GM21515 (cell line): Measurements from ENCODE around the gene FOXP3.
"Not testable (repeated sequence)": the region's sequence is repeated elsewhere in the genome, so short reads cannot be mapped to it uniquely, and the experiment has no call there.

Experiments used
- ATAC-seq: cut with Tn5 transposase; IDR thresholded peaks from one replicate; pipeline ENCODE4 v1.9.1; 2021; ENCODE audit not compliant: unreplicated experiment

Gene FOXP3, protein sequence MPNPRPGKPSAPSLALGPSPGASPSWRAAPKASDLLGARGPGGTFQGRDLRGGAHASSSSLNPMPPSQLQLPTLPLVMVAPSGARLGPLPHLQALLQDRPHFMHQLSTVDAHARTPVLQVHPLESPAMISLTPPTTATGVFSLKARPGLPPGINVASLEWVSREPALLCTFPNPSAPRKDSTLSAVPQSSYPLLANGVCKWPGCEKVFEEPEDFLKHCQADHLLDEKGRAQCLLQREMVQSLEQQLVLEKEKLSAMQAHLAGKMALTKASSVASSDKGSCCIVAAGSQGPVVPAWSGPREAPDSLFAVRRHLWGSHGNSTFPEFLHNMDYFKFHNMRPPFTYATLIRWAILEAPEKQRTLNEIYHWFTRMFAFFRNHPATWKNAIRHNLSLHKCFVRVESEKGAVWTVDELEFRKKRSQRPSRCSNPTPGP

DNA sequence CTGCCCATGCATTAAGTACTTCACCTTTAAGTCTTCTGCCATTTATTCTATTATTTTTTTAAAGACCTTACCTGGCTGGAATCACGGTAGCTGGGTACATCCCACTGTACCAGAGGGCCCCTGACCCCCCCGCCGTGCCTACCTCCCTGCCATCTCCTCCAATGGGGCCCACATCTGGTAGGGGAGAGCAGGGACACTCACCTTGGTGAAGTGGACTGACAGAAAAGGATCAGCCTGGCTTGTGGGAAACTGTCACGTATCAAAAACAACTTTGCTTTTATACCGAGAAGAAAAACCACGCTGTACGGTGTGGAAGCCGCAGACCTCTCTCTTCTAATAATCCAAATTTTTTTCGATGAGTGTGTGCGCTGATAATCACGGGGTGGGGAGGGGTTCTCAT lies at the start of gene FOXP3:
Gene FOXP3, minus strand, starts transcription at position 251 of the 400 bp plus-strand sequence. CDS start 6,205 bp downstream, outside the sequence.
- no peak for ATAC-seq

DNA sequence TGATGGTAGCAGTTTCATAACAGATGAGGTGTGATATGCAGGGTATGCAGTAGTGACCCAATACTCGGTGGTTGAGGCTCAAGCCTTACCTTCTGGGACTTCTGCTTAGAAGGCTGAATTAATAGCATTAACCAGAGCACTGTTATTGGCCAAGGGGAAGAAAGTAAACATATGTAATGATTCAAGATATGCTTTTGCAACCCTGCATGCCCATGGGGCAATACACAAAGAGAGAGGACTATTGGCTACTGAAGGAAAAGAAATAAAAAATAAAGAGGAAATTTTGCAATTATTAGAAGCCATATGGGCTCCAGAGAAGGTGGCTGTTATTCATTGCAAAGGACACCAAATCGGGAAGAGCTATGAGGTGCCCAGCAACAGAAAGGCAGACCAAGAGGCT lies 47.7 kb upstream of the FOXP3 start:
- ATAC-seq: no peak

DNA sequence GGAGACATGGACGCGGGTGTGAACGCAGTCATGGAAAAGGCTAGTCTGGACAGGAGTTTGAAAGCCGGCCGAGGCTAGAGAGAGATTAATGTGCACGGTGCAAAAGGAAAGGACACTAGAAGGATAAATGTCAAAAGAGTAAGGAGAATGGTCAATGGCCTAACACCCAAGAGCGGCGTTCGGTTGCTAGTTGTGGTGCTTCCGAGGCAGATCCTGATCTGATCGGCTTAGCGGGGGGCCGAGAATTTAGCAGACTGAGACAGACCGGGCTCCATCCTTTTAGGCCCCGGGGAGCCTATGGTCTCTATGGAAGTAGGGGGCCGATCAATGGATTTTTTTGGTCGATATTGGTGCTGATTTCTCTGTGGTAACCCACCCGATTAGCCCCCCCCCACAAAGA lies 45.9 kb upstream of the FOXP3 start:
- no peak for ATAC-seq

DNA sequence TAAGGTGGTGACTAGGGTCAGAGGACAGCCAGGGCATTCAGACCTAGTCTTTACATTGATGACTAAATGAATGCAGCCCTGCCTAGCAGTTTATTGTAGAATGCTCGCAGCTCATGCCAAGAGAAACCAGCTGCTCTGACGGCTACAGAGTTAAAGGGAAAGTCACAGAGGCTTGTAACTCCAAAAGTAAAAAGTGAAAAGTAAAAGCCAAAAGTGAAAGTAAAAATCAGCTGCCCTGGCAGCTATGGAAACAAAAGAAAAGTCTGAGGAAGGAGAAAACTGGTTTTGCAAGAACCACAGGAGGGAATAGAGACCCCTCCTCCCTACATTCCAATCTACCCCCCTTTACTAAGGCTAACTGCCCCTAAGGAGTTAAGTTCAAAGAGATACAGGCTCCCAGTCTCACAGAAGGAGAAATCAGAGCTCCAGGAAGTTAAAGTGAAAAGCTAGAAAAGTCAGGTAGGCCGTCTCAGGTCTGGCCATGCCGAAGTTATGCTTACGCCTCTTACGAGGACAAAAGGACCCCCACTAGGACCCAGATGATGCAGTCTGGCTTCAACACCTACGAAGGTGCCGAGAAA lies 45.0 kb upstream of the FOXP3 start:
- ATAC-seq: no peak

DNA sequence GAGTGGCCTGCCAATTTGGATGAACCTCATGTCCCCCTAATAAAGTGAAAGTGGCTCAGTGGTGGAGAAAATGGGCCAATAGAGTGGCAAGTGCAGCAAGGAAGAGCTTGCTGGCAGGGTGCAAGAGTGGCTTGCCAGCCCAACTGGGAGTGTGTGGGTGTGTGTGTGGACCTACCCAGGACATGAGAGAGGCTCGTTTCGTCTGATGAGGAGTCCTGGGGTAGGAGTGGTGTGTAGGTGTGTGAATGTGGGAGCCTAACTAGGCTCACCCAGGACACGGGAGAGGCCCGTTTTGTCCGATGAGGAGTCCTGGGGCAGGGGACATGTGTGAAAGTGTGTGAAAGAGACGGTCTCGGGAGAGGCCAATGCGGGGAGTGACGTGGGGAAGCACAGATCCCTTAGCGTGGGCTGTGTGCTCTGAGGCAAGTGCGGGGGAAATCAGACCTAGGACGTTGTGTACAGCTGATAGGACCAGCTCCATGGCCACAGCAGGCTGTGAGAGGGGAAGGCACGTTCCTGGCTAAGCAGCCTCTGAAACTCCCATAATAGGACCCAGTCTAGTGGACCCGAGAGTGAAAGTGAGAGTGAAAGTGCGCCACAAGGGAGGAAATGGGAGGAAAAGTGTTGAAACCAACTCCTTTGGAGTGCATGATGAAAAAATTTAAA lies 44.2 kb upstream of the FOXP3 start:
- no peak for ATAC-seq

DNA sequence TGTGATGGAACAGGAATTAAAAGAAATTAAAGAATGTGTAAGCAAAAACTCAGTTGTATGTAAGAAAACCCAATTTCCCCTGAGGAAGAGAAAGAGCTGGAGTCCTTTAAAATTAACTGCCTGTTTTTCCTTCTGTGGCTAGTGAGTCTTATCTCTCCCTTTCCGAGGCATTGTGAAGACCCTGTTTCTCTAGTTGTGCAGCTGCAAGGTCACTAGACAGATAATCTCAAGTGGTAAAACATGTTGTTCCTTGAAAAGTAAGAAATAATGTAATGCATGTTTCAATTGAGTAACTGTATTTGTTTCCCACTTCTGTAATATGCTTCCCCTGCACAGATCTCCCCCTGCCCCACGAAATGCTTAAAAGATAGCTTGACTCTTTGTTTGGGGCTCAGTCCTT lies 43.3 kb upstream of the FOXP3 start:
- not testable (repeated sequence) for ATAC-seq

DNA sequence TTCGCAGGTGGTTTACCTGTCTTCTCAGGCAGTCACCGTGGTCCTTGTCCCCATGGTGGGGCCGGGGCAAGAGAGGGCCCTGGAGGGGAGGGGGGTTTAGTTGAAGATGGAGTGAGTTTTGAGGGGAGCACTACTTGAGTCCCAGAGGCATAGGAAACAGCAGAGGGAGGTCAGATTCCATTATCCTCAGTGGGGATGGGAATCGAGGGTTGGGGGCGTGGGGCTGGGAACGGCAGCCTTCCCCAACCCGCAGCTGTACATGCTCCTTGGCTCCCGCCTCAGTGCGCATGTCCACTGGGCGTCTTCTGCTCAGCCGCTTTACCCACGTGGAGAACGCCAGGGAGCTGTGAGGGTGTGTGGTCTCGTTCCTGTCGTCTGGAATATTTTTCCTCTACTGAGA lies 38.8 kb upstream of the FOXP3 start, which contains the start of gene GAGE10:
Gene GAGE10, plus strand, starts transcription at position 301 of the 400 bp plus-strand sequence. CDS start 1,214 bp downstream, outside the sequence.
- no peak for ATAC-seq

DNA sequence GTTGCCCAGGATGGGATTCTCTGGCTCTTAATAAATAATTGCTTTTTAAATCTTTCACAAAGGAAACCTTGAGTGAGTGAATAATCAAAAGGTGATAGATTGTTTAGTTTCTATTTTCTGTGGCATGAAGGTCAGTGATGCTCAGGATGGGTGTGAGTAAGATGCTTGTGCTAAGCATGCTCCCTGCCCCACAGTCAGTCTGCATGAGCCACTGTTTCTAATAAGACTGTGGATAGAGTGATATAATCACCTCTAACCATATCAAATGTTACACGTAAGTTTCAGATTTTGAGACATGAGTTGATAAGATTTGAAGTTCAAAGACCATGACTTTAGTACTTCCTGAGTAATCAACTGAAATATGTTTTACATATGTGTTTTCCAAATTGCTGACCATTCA lies 36.2 kb upstream of the FOXP3 start:
- ATAC-seq: no peak

DNA sequence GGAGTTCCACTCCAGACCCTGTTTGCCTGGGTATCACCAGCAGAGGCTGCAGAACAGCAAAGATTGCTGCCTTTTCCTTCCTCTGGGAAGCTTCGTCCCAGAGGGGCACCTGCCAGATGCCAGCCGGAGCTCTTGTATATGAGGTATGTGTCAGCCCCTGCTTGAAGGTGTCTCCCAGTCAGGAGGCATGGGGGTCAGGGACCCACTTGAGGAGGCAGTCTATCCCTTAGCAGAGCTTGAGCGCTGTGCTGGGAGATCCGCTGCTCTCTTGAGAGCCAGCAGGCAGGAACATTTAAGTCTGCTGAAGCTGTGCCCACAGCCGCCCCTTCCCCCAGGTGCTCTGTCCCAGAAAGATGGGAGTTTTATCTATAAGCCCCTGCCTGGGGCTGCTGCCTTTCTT lies 34.8 kb upstream of the FOXP3 start:
- not testable (repeated sequence) for ATAC-seq

DNA sequence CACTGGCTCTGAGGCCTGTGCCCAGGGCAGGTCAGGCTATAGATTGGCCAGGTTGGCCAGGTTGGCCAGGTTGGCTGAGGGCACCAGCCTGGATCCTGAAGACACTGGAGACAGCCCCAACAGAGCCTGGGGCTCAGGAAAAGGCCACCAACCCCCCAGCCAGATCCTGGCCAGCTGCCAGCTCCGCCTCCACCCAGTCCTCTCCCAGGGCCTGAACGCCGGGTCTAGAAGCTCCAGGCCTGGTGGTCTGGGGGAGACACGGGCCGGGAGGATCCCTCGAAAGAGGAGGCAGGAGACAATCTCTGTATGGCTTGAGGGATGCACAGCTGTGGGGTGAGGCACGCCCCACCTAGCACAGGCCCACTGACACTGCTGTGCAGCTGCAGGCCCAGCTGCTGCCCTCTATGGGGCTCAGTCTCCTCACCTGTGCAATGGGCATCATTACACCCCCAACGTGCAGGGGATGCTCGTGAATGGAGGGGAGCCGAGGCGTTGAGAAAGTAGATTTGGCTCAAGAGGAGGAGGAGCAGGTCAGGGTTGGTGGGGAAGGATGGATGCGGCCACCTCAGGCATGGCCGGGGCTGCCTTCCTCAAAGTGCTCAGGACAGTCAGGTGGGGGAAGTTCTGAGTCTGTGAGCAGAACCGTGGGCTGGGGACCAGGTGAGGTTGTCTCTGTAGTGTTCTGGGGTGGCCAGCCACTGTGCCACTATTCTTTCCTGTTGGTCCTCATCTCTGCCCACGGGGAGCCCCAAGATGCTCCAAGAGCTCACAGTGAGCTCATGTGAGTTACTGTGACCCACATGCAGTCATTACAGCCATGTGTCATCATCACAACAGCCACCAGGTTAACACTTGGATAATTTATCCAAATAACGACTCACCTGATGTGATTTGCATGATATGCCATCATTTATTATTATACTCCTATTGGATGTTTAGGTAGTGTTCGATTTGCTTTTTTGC lies 28.2 kb upstream of the FOXP3 start:
- no peak for ATAC-seq

DNA sequence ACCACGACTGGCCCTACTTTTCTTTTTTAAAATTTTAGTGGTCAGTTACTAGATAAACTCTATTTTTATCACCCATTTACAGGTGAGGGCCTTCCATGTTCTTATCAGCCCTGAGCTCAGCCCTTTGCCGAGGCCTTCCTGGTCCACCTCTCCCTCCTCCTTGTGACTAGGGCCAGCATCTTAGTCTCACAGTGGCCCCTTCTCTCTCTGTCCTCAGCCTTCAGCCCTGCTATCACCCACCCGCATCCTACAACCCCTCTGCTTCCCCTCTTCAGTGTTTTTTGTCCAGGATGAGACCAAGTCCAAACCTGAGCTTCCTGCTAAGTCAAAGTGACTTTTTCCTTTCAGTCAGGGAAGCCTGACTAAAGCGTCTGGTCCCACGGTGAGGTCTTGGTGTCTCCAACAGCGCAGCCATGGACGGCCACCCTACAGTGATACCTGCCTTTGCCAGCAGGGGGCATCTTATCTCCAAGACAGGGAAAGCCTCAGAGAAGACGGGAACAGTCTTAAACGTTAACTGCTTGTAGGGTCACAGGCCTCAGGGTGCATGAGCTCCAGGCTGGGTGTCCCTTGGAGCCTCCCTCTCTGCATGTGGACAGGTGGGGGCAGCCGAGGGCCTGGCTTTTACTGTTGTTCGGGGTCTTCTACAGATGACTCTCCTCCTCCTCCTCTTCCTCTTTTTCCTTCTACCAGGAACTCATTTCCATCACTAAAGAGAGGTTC lies 27.3 kb upstream of the FOXP3 start:
- peak; percentile 55 for ATAC-seq

DNA sequence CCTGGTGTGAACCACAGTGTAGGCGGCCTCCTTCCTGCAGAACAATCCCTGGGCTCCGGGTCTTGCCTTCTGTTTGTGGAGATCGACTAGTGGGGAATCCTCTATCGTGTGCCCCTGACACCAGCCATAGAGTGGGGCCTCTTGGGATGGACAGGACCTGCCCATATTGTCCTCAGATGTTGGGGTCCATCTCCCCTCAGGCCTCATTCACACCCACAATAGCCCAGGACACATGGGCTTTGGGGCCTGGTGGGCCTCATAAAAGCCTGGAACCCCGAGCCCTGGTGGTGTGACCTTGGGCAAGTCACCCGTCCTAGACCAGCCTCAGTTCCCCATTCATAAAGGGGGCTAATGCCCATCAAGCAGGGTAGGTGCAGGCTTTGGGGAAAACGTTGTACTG lies 25.7 kb upstream of the FOXP3 start:
- no peak for ATAC-seq

DNA sequence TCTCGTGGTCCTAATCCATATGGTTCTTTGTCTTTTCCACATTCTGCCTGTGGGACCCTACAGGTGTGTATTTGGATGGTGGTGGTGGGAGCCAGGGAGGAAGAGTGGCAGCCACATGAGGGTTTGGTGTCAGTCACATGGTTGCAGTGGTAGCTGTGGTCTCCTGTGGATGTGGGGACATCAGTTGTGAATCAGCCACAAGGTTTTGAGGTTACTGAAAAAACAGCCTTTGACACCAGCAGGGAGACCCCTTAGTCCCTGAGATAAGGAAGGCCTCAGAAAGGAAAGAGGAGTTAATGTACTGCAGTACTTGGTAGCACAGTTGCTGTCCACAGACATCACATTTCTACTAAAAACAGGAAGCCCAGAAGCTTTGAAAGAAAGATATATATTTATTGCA lies 23.2 kb upstream of the FOXP3 start:
- no peak for ATAC-seq

DNA sequence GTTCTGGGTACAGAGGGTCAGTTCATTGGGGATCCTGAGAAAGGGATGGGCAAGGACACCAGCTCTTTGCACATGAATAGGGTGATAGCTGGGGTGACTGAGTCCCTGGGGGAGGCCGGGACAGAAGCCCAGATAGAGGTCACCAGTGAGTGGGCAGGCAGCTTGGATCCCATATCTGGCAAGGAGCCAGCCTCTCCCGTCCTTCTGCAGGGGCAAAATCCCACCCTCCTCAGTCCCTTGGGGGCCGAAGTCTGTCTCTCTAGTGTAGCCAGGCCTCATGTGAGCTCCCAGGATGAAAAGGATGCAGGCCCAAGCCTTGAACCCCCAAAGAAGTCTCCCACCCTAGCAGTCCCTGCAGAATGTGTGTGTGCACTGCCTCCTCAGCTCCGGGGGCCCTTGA lies 22.1 kb upstream of the FOXP3 start:
- no peak for ATAC-seq

DNA sequence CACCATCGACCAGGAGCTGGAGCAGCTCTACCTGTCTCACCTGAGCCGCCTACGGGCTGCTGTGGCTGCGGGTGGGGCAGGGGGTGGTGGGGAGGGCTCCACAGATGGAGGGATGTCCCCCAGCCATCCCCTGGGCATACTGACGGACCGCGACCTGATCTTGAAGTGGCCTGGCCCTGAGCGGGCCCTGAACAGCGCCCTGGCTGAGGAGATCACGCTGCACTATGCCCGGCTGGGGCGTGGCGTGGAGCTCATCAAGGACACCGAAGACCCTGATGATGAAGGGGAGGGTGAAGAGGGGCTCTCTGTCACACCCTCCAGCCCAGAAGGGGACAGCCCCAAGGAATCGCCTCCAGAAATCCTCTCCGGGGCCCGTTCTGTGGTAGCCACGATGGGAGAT lies 21.6 kb upstream of the FOXP3 start:
- no peak for ATAC-seq

DNA sequence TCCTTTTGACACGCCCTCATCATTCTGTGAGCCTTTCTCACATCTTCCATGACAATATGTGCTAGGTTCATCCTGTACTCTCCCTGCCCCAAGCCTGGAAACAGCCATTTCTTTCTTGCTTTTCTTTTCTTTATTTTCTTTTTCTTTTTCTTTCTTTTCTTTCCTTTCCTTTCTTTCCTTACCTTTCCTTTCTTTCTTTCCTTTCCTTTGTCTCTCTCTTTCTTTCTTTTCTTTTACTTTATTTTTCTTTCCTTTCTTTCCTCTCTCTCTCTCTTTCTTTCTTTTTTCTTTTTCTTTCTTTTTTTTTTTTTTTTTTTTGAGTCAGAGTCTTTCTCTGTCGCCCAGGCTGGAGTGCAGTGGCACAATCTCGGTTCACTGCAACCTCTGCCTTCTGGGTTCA lies 19.7 kb upstream of the FOXP3 start:
- ATAC-seq: no peak

DNA sequence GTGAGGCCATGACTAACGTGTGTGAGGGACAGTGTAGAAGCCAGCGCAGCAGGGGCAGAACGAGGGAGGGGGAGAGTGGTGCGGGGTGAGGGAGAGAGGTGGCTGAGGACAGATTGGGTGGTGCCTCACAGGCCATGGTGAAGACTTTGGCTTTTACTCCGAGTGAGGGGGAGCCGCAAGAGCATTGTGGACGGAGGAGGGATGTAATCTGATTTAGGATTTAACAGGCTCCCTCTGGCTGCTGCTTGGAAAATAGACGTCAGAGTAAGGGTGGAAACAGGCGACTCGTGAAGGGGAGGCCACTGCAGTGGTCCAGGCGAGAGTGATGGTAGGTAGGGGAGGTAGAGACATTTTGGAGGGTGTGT lies 18.1 kb upstream of the FOXP3 start:
- ATAC-seq: no peak

DNA sequence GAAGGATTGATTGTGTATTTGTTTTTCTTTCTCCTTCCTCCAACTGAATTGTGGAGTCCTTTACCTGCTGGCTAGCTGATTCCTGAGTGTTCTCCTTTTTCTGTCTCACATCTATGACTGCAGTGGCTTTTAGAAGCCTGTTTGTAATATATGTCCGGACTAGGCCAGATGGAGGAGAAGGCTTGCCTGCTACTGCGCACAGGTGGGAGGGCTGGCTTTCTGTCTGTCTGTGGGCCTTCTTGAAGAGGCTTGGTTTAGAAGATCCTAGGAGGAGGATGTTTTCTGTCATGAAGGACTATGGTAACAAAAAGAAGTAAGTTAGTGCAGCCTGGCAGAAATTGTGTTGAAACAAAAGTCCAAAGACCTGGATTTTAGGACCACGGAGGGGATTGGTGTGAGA lies 13.6 kb upstream of the FOXP3 start:
- no peak for ATAC-seq

DNA sequence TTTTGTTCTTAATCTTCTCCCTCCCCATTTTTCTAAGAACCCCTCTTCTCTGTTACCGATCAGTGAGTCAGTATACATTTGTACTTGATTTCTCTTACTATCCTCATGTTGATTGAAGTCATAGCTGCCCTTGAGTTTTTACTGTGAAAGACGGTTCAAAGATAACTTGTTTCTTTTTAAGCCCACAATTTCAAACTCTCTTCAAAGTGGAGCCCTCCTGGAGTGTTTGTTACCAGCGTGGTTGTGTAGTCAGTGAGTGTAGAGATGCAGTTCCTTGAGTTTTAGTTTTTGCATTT lies 13.0 kb upstream of the FOXP3 start:
- no peak for ATAC-seq

DNA sequence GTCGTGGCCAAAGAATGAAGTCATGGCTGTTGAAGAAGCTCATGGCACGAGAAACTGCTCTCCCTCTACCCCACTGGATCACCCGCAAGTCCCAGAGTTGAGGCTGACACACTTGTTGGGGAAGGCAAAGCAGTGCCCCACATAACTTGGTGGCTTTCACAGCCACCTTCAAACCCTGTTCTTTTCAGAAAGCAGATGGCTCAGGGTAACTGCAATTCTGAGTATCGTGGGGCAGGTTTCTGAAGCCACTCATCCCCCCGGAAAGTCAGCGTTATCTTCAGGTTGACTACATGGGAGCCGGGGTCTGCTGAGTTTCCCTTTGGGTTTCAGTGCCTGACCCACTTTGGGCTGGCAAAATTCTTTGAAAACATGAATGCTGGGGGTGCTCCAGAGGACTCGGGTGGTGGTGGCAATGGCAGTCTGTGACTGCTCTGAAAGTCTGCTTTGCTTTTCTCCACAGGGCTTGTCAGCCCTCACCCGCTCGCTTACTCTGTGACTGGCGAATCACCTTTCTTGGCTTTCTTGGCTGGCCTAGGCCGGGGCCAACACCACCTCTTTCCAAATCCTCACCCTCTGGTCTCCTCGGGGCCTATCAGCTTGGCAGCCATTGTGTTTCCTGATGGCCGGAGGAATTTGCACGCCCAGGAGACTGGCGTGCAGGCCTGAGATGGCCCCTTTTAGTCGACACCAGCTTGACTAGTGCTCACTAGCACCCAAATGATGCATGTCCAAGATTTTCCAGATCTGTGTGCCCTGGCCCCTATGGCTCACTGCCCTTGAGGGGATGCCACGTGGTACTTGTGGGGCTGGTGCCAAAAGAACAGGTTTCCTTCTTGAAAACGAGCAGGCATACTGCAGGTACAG lies 12.4 kb upstream of the FOXP3 start:
- ATAC-seq: no peak
